Kidney epithelial cell (primary cell): ENCODE results near the gene CNOT6. TPM values are rescaled to one million over a fixed set of nuclear protein-coding genes. Genes with fewer than 3 reads are reported as not detected.

Experiments used
- DNase-seq: peaks from one replicate; pipeline ENCODE4 v3.0.0-alpha.2; 2010; ENCODE audit warnings: low read depth
- H3K27me3 ChIP-seq: 2 replicates; pipeline ENCODE4 v1.6.0; 2011; ENCODE audit warnings: low read length; ENCODE audit not compliant: control insufficient read depth, insufficient read depth
- H3K36me3 ChIP-seq: 2 replicates; pipeline ENCODE4 v1.5.1; 2011; ENCODE audit warnings: low read length; ENCODE audit not compliant: control insufficient read depth, insufficient read depth
- H3K4me3 ChIP-seq: 2 replicates; pipeline ENCODE4 v1.5.1; 2011; ENCODE audit warnings: low read depth, mild to moderate bottlenecking, control low read depth, low read length
- CTCF ChIP-seq: IDR thresholded peaks from 2 replicates; pipeline ENCODE4 v1.5.1; 2011; ENCODE audit warnings: mild to moderate bottlenecking, moderate library complexity, low read length, control low read depth, inconsistent platforms; ENCODE audit not compliant: insufficient read depth, poor library complexity, severe bottlenecking
- total RNA-seq: library from RNA; depleted of rRNA; stranded (reverse); fragments of >200 nt; gene quantifications from 2 replicates; pipeline ENCODE4 v1.2.3, GENCODE V29; 2015

Gene CNOT6
- total RNA-seq, 1 donor from 2014 or later: 31.1 TPM

GRCh38 chr5:180623844-180624243 lies 129.7 kb downstream of the CNOT6 start:
- Histone ChIP-seq H3K27me3 (peaks cover 18% of the 10 kb centered on the region), H3K4me3 (no peak overlapping the region), H3K36me3 (no peaks in the 10 kb centered on the region)
- TF ChIP-seq CTCF: no peak
- no peak for DNase-seq

GRCh38 chr5:180624587-180624986 lies 130.4 kb downstream of the CNOT6 start:
- no peak for TF ChIP-seq CTCF
- DNase-seq: no peak
- Histone ChIP-seq H3K27me3 (peaks cover 12% of the 10 kb centered on the region), H3K4me3 (no peak overlapping the region), H3K36me3 (no peaks in the 10 kb centered on the region)

- Histone ChIP-seq H3K36me3 (no peaks in the 10 kb centered on the region), H3K4me3 (no peak overlapping the region), H3K27me3 (peaks cover 7% of the 10 kb centered on the region)
- DNase-seq: no peak
- no peak for TF ChIP-seq CTCF
These were observed 131.1 kb downstream of the CNOT6 start for GRCh38 chr5:180625125-180625790.

- Histone ChIP-seq H3K27me3 (peaks cover 2% of the 10 kb centered on the region), H3K36me3 (no peaks in the 10 kb centered on the region), H3K4me3 (no peak overlapping the region)
- DNase-seq: no peak
- no peak for TF ChIP-seq CTCF
These were observed 131.8 kb downstream of the CNOT6 start for GRCh38 chr5:180625791-180626660.

GRCh38 chr5:180626661-180627385 lies 132.6 kb downstream of the CNOT6 start:
- Histone ChIP-seq H3K4me3 (no peak overlapping the region), H3K27me3 (no peaks in the 10 kb centered on the region), H3K36me3 (no peaks in the 10 kb centered on the region)
- no peak for DNase-seq
- no peak for TF ChIP-seq CTCF
